GM12875 (cell line): ENCODE data around the gene SPG11.
A peak's percentile ranks its signal among the peaks of the same experiment; 100 is the strongest.

Experiments used
- H3K4me3 ChIP-seq: one replicate; pipeline ENCODE4 v1.5.1; 2011; ENCODE audit warnings: low read depth, low read length, control low read depth
- CTCF ChIP-seq: IDR thresholded peaks from 2 replicates; pipeline ENCODE4 v1.5.1; 2011; ENCODE audit warnings: low read depth, mild to moderate bottlenecking, control low read depth, inconsistent platforms, low read length, moderate library complexity, borderline replicate concordance; ENCODE audit not compliant: insufficient read depth

Gene SPG11

GRCh38 chr15:44670087-44670950 lies 6.9 kb upstream of the SPG11 start:
- TF ChIP-seq CTCF = no peak

GRCh38 chr15:44668921-44669320 lies 5.5 kb upstream of the SPG11 start:
- H3K4me3 ChIP-seq = no peak overlapping the region
- no peak for TF ChIP-seq CTCF

More at GRCh38 chr15:44670087-44670950, 6.9 kb upstream of the SPG11 start:
- no peak overlapping the region for H3K4me3 ChIP-seq

GRCh38 chr15:44667039-44667360 lies 3.5 kb upstream of the SPG11 start:
- TF ChIP-seq CTCF = no peak
- H3K4me3 ChIP-seq = no peak overlapping the region

GRCh38 chr15:44666210-44667038 lies 3.0 kb upstream of the SPG11 start:
- no peak overlapping the region for H3K4me3 ChIP-seq
- TF ChIP-seq CTCF = no peak

GRCh38 chr15:44662478-44663409 lies 718 bp downstream of the SPG11 start:
- TF ChIP-seq CTCF = no peak
- peak overlapping the region; percentile 99 for H3K4me3 ChIP-seq

- TF ChIP-seq CTCF = no peak
Observed at GRCh38 chr15:44661576-44661975, 1.9 kb downstream of the SPG11 start.

More at GRCh38 chr15:44661576-44661975, 1.9 kb downstream of the SPG11 start:
- no peak overlapping the region for H3K4me3 ChIP-seq
